Middle frontal gyrus (tissue), 1 donor: Measurements from ENCODE around the gene TTLL10.

ENCODE experiments used
- DNase-seq: peaks from one replicate; pipeline ENCODE4 v3.0.0-alpha.2; 2015; ENCODE audit warnings: low spot score; ENCODE audit errors: extremely low spot score

TTLL10 gene

GRCh38 chr1:1157426-1157913, 16.2 kb upstream of the TTLL10 start:
- DNase-seq = no peak

GRCh38 chr1:1157914-1158710, 15.6 kb upstream of the TTLL10 start:
- DNase-seq = peak; percentile 42

- DNase-seq = no peak
Measured at GRCh38 chr1:1160281-1160930, 13.3 kb upstream of the TTLL10 start.

- no peak for DNase-seq
Measured at GRCh38 chr1:1161078-1161682, 12.5 kb upstream of the TTLL10 start.

DNA sequence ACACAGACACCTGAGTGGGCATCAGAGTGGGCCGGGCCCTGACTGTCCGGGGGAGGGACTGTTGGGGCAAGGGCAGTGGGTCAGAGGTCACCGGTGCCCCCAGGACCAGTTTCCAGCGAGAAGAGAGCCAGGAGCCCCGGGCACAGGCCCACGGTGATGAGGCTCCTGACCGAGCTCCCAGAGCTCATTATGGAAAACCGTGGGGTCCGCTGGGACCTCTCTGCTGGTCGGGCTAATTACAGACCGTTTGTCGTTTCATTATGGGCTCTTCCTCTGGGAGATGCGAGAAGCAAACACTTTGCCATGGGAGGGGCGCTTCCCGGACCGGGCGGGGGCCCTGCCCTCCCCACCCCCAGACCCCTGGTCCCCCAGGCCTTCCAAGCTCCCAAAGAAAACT, 12.0 kb upstream of the TTLL10 start:
- no peak for DNase-seq

DNA sequence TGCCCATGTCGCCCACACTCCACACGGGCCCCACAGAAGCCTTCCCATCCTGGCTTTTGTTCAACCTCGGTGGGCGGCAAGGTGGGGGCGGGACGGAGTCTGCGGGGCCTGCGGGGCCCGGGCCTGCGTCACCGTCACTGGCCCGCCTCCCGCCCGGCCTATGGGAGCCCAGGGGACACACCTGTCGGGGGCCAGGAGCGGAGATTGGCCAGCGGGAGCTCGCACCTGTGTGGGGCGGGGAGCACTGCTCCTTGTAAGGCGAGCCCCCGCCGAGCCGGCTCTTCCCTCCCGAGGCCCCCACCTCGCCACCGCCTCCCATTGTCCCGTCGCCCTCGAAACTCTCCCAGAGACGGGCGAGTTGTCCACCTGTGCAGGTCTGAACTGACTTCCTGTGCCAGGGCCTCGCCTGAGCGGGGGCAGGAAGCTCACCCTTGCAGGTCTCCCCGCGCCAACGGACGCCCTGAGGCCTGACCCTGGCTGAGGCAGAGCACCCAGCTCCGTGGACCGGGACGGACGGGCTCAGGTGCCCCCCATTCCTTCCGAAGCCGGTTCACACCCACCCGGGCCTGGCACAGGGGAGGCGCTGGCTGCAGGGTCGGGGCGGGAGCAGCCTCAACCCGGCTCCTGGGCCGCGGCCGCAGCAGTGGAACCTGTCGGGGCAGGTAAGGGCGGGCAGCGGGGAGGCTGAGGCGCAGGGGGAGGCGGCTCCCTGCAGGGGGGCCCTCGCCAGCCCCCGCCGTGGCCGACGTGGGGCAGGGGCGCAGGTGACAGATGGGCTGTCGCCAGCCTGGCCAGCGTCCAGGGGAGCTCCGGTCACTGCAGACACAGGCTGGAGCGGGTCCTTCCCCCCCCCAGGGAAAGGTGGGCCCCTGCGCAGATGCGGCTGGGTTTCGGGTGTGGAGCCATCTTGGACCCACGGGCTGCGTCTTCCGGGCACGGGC, 10.8 kb upstream of the TTLL10 start:
- no peak for DNase-seq

GRCh38 chr1:1163538-1164070, 10.1 kb upstream of the TTLL10 start:
- no peak for DNase-seq

GRCh38 chr1:1164361-1164700, 9.3 kb upstream of the TTLL10 start:
- no peak for DNase-seq

DNA sequence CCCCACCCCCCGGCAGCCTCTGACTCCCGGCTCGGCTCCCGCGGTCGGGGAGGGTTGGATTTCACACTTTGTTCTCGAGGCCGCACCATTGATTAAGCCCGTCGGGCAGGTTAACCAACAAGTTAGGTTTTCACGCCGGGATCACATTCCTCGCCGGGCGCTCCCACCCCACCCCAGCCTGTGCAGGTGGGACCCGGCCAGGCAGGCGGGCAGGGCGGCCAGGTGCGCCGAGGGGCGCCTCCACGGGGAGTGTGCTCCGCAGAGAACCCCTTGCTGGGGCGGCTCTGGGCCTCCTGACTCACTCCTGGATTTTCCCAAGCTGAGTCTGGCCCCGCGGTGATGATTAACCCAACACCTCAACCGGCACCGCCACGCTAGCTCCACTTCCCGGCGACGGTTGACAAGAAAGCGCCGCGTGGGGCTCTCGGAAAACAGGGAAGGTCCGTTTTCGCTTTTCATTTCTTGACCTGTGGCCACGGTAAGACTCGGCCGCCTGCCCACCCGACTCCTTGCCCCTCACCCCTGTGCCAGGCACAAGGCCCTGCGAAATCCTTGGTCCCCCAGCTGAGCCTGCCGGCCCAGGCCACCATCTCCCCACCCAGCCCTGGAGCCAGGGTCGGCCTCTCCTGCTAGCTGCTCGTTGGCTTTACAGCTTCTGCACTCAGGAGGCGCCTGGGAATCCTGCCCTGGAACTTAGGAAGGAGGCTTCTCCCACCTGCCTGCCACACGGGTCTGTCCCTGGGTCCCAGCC, 8.8 kb upstream of the TTLL10 start:
- DNase-seq = no peak

DNA sequence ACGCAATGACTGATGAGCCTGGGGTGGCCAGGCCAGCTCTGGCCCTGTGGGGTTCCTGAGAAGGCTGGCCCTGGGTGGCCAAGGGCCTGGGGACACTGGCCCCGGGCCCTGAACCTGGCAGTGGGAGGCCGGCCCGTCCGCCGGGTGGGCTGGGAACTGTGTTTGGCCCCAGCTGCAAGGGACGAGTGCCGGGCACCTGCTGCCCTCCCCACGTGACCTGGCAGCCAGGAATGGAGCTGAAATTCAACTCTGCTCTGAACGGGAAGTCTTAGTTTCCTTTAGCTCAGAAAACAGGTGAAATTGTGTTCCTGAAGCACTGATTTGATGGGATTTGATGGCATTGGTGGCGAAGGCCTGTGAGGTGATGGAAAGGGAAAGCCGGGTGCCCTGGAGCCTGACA, 8.2 kb upstream of the TTLL10 start:
- DNase-seq = no peak

DNA sequence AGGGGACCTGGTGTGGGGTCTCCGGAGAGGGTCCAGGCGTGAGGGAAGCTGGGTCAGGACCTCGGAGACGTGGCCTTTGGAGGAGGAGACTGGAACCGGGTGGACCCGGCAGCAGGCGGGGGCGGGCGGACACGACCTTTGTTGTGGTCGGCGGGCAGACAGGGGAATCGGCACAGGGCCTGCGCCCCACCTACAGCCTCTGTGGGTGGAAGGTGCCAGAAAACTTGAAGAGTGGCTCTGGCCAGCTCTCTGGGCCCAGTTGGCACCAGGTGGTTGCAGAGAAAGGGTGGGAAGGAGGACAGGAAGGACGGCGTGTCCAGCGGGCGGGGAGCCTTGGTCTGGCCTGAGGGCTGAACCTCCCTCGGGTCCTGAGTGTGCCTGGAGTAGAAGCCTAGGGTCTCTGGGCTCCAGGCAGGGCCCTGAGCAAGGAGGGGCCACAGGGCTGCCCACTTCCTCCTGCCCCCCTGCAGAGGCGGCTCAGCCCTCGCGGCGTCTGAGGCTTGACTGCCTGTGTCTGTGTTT, 7.7 kb upstream of the TTLL10 start:
- DNase-seq = no peak

DNA sequence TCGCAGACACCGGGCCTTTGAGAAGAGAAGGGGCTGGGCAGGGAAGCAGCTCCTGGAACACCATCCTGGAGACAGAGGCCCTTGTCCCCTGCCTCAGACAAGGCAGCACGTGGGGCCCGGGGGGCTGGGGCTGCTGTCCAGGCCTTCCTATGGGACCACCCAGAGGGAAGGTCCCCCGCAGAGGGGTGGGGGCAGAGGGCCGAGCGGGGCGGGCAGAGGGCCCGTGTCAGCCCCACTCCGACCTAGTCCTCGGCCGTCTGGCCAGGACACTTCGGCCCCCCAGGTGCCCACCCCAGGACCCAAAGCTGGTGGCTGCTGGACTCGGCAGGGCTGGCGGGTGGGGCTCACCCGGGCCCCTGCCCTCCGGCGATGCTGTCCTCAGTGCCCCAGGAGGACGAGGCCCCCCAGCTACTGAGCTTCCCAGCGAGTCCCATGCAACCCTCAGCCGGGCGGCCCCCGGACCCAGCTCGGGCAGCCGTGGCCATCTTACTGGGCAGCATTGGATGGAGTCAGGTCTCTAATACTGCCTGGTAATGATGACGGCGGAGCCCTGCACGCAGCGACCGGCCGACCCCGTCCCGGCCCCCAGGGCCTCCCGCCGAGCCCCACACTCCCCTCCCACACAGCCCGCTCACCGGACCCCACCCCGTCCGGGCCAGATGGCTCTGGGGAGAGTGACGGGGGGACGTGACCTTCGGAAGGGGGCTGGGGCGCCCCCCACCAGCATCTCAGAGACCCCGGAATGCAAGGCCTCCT, 6.9 kb upstream of the TTLL10 start:
- no peak for DNase-seq

DNA sequence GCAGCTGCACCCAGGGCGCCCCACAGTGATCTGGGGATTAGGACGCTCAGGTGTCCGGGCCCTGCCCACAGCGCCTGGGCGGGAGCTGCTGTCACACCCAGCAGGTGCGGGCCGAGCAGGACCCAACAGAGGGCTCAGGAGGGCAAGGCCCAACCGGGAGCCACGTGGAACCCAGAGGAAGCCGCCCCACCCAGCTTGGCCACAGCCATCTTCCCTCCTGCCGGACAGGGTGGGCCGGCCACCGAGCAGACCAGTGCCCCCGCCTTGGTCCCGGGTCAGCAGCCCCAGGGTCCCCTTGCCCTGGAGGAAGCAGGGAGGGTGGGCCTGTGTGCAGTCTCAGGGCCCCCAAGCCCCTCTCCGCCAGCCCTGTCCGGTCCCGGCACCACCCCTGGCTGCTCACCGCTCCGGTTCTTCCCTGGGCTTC, 6.3 kb upstream of the TTLL10 start:
- no peak for DNase-seq

DNA sequence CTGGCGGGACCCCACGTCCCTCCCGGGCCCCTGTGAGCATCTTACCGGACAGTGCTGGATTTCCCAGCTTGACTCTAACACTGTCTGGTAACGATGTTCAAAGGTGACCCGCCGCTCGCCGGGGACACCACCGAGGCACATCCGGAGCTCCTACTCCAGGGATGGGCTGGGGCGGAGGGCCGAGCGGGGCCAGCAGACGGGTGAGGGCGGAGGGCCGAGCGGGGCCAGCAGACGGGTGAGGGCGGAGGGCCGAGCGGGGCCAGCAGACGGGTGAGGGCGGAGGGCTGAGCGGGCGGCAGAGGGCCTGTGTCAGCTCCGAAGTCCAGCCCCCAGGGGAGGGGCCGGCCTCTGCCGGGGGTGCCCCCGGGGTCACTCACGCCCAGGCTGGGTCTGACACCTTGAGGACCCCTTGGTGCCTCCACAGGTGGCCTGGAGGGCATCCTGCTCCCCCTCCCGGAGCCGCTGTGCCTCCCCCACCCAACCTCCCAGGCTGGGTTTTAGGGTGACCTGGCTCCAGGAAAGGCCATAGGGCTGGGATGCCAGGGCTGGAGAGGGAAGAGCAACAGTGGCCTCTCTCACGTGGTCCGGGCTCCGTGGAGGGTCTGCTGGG, 5.7 kb upstream of the TTLL10 start:
- DNase-seq = no peak

GRCh38 chr1:1168451-1169411, 4.9 kb upstream of the TTLL10 start:
- no peak for DNase-seq

DNA sequence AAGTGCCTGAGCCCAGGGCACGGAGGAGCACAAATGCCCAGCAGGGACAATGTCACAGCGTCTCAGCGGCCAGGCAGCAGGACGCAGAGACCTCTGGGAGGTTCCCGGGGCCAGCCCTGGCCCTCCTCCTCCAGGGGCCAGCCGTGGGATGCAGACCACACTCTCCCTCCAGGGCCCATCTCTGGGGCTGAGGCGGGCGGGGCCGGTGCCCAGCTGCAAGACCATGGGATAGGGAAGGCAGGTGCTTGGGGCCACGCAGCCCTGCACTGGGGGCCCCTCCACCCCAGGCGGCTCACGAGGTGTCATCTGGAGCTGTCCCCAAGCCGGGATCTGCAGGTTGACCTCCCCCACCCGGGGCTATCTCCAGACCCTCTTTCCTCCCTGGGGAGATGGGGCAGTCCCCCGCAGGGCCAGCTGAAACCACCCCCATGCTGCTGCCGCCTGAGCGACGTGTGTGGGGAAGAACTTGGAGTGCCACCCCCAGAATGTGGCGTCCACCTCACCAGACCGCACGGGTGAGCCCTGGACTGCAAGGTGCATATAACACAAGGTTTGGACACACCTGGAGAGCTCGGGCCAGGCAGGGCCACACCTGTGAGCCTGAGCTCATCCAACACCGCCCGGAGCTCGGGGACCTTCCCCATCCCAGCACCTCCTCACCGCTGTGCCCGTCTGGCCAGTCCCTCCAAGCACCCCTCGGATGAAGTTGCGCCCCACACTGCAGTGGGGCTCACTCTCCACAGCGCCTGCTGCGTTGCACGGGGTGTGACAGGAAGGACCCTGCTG, 4.1 kb upstream of the TTLL10 start:
- no peak for DNase-seq
